ENCODE data around the gene ZNF500. TPM values are rescaled to one million over a fixed set of nuclear protein-coding genes. Genes with fewer than 3 reads are reported as not detected.

The ZNF500 gene
- total and polyA plus RNA-seq, 2 donors from 2014 or later: 4.9 to 18.3 TPM

- peaks cover 0 to 16% (median 4%) of the 10 kb centered on the region in 3 donors for H3K4me1 ChIP-seq (ENCODE audit: control insufficient read depth in 2 of 3, insufficient read depth in 2 of 3, low read depth in 1 of 3, low read length in 3 of 3)
- peak overlapping the region; percentile 66 to 93 (median 79) for H3K4me3 ChIP-seq (ENCODE audit: low read length in 3 of 3)
- no peaks in the 10 kb centered on the region for H3K27me3 ChIP-seq (ENCODE audit: control insufficient read depth, insufficient read depth, low read length)
- intact Hi-C loops (cut with DNase I): no loop called here
- no peak for TF ChIP-seq CTCF (IDR thresholded peaks at IDR 0.05; ENCODE audit: borderline replicate concordance, extremely low read depth, insufficient read depth)
- peak overlapping the region; percentile 87 to 89 for H3K27ac ChIP-seq (ENCODE audit: low read depth in 2 of 2, low read length in 2 of 2)
- FAIRE-seq (peak; percentile 11), DNase-seq (peak; percentile 97 to 99 (median 98))
- peak overlapping the region; percentile 17 to 85 (median 50) for H3K9ac ChIP-seq (ENCODE audit: low read length in 3 of 3)
- H3K36me3 ChIP-seq (ENCODE audit: control insufficient read depth in 2 of 3, insufficient read depth in 3 of 3, low read length in 3 of 3): peaks cover 0 to 4% (median 2%) of the 10 kb centered on the region in 3 donors
- no peaks in the 10 kb centered on the region for H3K9me3 ChIP-seq (ENCODE audit: control insufficient read depth in 2 of 3, insufficient read depth in 1 of 3, low read length in 3 of 3)
Observed at GRCh38 chr16:4768549-4769305, 1.8 kb upstream of the ZNF500 start.

DNA sequence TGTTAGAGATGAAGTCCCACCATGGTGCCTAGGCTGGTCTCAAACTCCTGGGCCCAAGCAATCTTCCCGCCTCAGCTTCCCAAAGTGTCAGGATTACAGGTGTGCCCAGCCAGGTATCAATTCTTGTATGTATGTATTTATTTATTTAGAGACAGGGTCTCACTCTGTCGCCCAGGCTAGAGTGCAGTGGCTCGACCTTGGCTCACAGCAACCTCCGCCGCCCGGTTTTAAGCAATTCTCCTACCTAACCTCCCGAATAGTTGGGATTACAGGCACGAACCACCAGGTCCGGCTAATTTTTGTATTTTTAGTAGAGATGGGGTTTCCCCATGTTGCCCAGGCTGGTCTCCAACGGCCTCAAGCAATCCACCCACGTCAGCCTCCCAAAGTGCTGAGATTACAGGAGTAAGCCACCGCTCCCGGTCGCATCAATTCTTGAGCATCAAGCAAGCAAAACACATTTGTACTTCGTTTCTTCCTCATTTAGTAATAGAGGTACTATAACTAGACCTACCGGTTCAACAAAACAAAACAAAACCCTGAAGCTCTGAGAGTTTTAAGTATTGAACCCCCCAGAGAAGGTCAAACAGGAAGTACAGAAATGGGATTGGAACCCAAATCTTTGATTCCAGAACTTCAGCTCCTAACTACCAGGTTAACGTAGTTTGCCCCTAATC lies 1.0 kb upstream of the ZNF500 start:
- Histone ChIP-seq H3K9ac (ENCODE audit: low read length in 3 of 3) (peak overlapping the region; percentile 9 to 85 (median 50)), H3K9me3 (ENCODE audit: control insufficient read depth in 2 of 3, insufficient read depth in 1 of 3, low read length in 3 of 3) (no peaks in the 10 kb centered on the region), H3K27me3 (ENCODE audit: control insufficient read depth, insufficient read depth, low read length) (no peaks in the 10 kb centered on the region), H3K4me3 (ENCODE audit: low read length in 3 of 3) (peak overlapping the region; percentile 66 to 93 (median 79)), H3K36me3 (ENCODE audit: control insufficient read depth in 2 of 3, insufficient read depth in 3 of 3, low read length in 3 of 3) (peaks cover 0 to 9% (median 6%) of the 10 kb centered on the region in 3 donors), H3K4me1 (ENCODE audit: control insufficient read depth in 2 of 3, insufficient read depth in 2 of 3, low read depth in 1 of 3, low read length in 3 of 3) (peaks cover 0 to 16% (median 4%) of the 10 kb centered on the region in 3 donors), H3K27ac (ENCODE audit: low read depth in 2 of 2, low read length in 2 of 2) (peak overlapping the region; percentile 87 to 89)
- TF ChIP-seq CTCF (IDR thresholded peaks at IDR 0.05; ENCODE audit: borderline replicate concordance, extremely low read depth, insufficient read depth): no peak
- DNase-seq (peak in 2 of 5 donors; percentile 22 to 59), FAIRE-seq (no peak)
- intact Hi-C loops (cut with DNase I): no loop called here

- Histone ChIP-seq H3K27ac (ENCODE audit: low read depth in 2 of 2, low read length in 2 of 2) (no peak overlapping the region), H3K9me3 (ENCODE audit: control insufficient read depth in 2 of 3, insufficient read depth in 1 of 3, low read length in 3 of 3) (no peaks in the 10 kb centered on the region), H3K4me1 (ENCODE audit: control insufficient read depth in 2 of 3, insufficient read depth in 2 of 3, low read depth in 1 of 3, low read length in 3 of 3) (peaks cover 0 to 16% (median 4%) of the 10 kb centered on the region in 3 donors), H3K27me3 (ENCODE audit: control insufficient read depth, insufficient read depth, low read length) (no peaks in the 10 kb centered on the region), H3K9ac (ENCODE audit: low read length in 3 of 3) (peak overlapping the region in 2 of 3 donors; percentile 54 to 86), H3K36me3 (ENCODE audit: control insufficient read depth in 2 of 3, insufficient read depth in 3 of 3, low read length in 3 of 3) (peaks cover 0 to 13% (median 6%) of the 10 kb centered on the region in 3 donors), H3K4me3 (ENCODE audit: low read length in 3 of 3) (peak overlapping the region; percentile 69 to 79 (median 77))
- no peak for TF ChIP-seq CTCF (IDR thresholded peaks at IDR 0.05; ENCODE audit: borderline replicate concordance, extremely low read depth, insufficient read depth)
- DNase-seq: no peak
- intact Hi-C loops (cut with DNase I): no loop called here
- no peak for FAIRE-seq
Observed at GRCh38 chr16:4765511-4766474, 1.2 kb downstream of the ZNF500 start.
